HG03520 (cell line): Measurements from ENCODE around the gene OPCML.

ENCODE experiments used
- ATAC-seq: cut with Tn5 transposase; IDR thresholded peaks from one replicate; pipeline ENCODE4 v1.9.1; 2021; ENCODE audit warnings: mild to moderate bottlenecking, moderate library complexity; ENCODE audit not compliant: unreplicated experiment

OPCML gene

GRCh38 chr11:133414506-133414905, 117.8 kb downstream of the OPCML start:
- ATAC-seq, result no peak

GRCh38 chr11:133413703-133414102, 118.6 kb downstream of the OPCML start:
- no peak for ATAC-seq

- ATAC-seq, result no peak
These were observed 122.5 kb downstream of the OPCML start for GRCh38 chr11:133409799-133410198.

GRCh38 chr11:133408936-133409335, 123.4 kb downstream of the OPCML start:
- no peak for ATAC-seq

GRCh38 chr11:133408402-133408801, 123.9 kb downstream of the OPCML start:
- no peak for ATAC-seq

- no peak for ATAC-seq
These were observed 125.8 kb downstream of the OPCML start for GRCh38 chr11:133406489-133406888.

GRCh38 chr11:133403900-133404299, 128.4 kb downstream of the OPCML start:
- no peak for ATAC-seq

- no peak for ATAC-seq
These were observed 129.8 kb downstream of the OPCML start for GRCh38 chr11:133402551-133402950.

- ATAC-seq, result no peak
These were observed 132.3 kb downstream of the OPCML start for GRCh38 chr11:133399855-133400625.

GRCh38 chr11:133399294-133399693, 133.0 kb downstream of the OPCML start:
- ATAC-seq, result no peak

- ATAC-seq, result no peak
These were observed 141.5 kb downstream of the OPCML start for GRCh38 chr11:133390803-133391202.

- peak; percentile 79 for ATAC-seq
These were observed 143.2 kb downstream of the OPCML start for GRCh38 chr11:133388975-133389568.

GRCh38 chr11:133388260-133388659, 144.0 kb downstream of the OPCML start:
- no peak for ATAC-seq

GRCh38 chr11:133386852-133387251, 145.4 kb downstream of the OPCML start:
- no peak for ATAC-seq

GRCh38 chr11:133386262-133386661, 146.0 kb downstream of the OPCML start:
- ATAC-seq, result no peak

GRCh38 chr11:133385781-133386180, 146.5 kb downstream of the OPCML start:
- ATAC-seq, result no peak

GRCh38 chr11:133384731-133385130, 147.6 kb downstream of the OPCML start:
- ATAC-seq, result no peak

- ATAC-seq, result no peak
These were observed 148.6 kb downstream of the OPCML start for GRCh38 chr11:133383689-133384088.

- ATAC-seq, result no peak
These were observed 149.1 kb downstream of the OPCML start for GRCh38 chr11:133383201-133383600.

- no peak for ATAC-seq
These were observed 150.0 kb downstream of the OPCML start for GRCh38 chr11:133382131-133382812.

GRCh38 chr11:133381761-133382130, 150.6 kb downstream of the OPCML start:
- ATAC-seq, result no peak

- no peak for ATAC-seq
These were observed 166.2 kb downstream of the OPCML start for GRCh38 chr11:133366147-133366546.
